H1 (cell line): ENCODE results near the gene GLOD4. TPM values are rescaled to one million over a fixed set of nuclear protein-coding genes. Genes with fewer than 3 reads are reported as not detected.

ENCODE experiments used
- CEBPB ChIP-seq: IDR thresholded peaks from 2 replicates; pipeline ENCODE4 v1.6.1; 2012; ENCODE audit warnings: low read depth, low read length
- EGR1 ChIP-seq: IDR thresholded peaks from 2 replicates; pipeline ENCODE4 v1.6.1; 2011; ENCODE audit warnings: low read depth, low read length, borderline replicate concordance
- FOSL1 ChIP-seq: IDR thresholded peaks from 2 replicates; pipeline ENCODE4 v1.6.1; 2011; ENCODE audit warnings: mild to moderate bottlenecking, low read depth, low read length, moderate library complexity; ENCODE audit not compliant: insufficient read depth
- HDAC6 ChIP-seq: IDR thresholded peaks from one replicate; pipeline ENCODE4 v1.7.1; 2012; ENCODE audit warnings: low read depth, mild to moderate bottlenecking, inconsistent platforms, low read length, moderate library complexity
- NRF1 ChIP-seq: IDR thresholded peaks from 2 replicates; pipeline ENCODE4 v1.6.1; 2011; ENCODE audit warnings: mild to moderate bottlenecking, low read depth, low read length, improper control_type of control experiment
- SP4 ChIP-seq: IDR thresholded peaks from 2 replicates; pipeline ENCODE4 v1.6.1; 2012; ENCODE audit warnings: low read length, inconsistent platforms
- TAF7 ChIP-seq: optimal IDR thresholded peaks from 2 replicates; pipeline ENCODE3; 2011; ENCODE audit warnings: low read depth, mild to moderate bottlenecking, inconsistent platforms, low read length, moderate library complexity, borderline replicate concordance
- YY1 ChIP-seq: IDR thresholded peaks from 2 replicates; pipeline ENCODE4 v1.6.1; 2011; ENCODE audit warnings: low read depth, mild to moderate bottlenecking, low read length
- polyA plus RNA-seq, 7 experiments: library from polyadenylated mRNA; depleted of rRNA in 3 of 7; stranded (reverse) in 5 of 7; unstranded in 2 of 7; fragments of >200 nt in 5 of 7; fragments of 200-250 nt in 2 of 7; gene quantifications; 1 replicate in 5 of 7; 2 replicates in 1 of 7; 4 replicates in 1 of 7; pipeline versions ENCODE4 v1.2.1 to v1.2.3, GENCODE V29; 2011 to 2013; ENCODE audit warnings: missing spikeins in 2 of 7, mixed read lengths in 2 of 7
- total RNA-seq: library from RNA; stranded (reverse); fragmentation: NEBNext Ultra II Directional; extraction: Animal tissue kit (Norgen Biotek cat#: 25700); gene quantifications from 2 replicates; pipeline ENCODE4 v1.2.1, GENCODE V29; 2021

Gene GLOD4
- total and polyA plus RNA-seq, 2 of the 8 experiments (the other 6 are each of a cell fraction or from before 2014, with no cell fraction given), result 36.8 to 81.3 TPM

GRCh38 chr17:752002-752619, 30.0 kb downstream of the GLOD4 start, which contains the start of gene GEMIN4 (continued):
- peak; percentile 4; the same call in 1 of the 2 replicates for TF ChIP-seq YY1
- no peak for TF ChIP-seq FOSL1
- TF ChIP-seq EGR1, result no peak
- TF ChIP-seq TAF7, result no peak
- no peak for TF ChIP-seq HDAC6
- peak; percentile 65 for TF ChIP-seq NRF1
- TF ChIP-seq CEBPB, result no peak
- peak; percentile 68; the same call in 1 of the 2 replicates for TF ChIP-seq SP4
